GM13976 (cell line): ENCODE results near the gene CASKIN1.

ENCODE experiments used
- DNase-seq: peaks from one replicate; pipeline ENCODE4 v3.0.0; 2012; ENCODE audit warnings: low spot score
- CTCF ChIP-seq: IDR thresholded peaks from 2 replicates; pipeline ENCODE4 v1.5.1; 2012; ENCODE audit warnings: borderline replicate concordance, mild to moderate bottlenecking; ENCODE audit not compliant: insufficient read depth; ENCODE audit errors: extremely low read depth, missing control alignments, control extremely low read depth
- in situ Hi-C: fragments of 300-500 bp; cut with MboI; formaldehyde crosslinking; loops from one replicate; pipeline ENCODE4 v1.12.0; 2022; ENCODE audit warnings: low sequenced_read_pairs, mixed read lengths, inconsistent platforms; ENCODE audit not compliant: unreplicated experiment

Gene CASKIN1

GRCh38 chr16:2187212-2187611 is 9.2 kb downstream of the CASKIN1 start:
- TF ChIP-seq CTCF = no peak
- in situ Hi-C loops = no loop called here
- no peak for DNase-seq

DNA sequence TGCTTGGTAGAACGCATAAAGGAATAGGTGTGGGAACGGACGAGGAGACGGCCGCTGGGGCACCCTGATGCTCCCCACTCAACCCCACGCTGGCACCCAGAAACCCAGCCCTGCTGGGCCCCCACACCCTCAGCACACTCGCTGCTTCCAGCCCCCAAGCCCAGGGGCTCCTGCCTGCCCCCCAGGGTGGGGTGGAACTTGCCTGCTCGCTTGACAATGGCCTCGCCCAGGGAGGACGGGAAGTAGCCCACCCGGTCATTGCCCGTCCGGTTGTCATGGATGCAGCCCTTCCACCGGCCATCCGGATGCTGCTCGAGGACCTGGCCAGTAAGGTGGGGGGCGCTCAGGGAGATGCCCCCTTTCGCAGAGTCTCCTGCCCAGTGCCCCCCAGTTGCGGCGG is 9.9 kb downstream of the CASKIN1 start:
- no peak for TF ChIP-seq CTCF
- in situ Hi-C loops = no loop called here
- DNase-seq = no peak

DNA sequence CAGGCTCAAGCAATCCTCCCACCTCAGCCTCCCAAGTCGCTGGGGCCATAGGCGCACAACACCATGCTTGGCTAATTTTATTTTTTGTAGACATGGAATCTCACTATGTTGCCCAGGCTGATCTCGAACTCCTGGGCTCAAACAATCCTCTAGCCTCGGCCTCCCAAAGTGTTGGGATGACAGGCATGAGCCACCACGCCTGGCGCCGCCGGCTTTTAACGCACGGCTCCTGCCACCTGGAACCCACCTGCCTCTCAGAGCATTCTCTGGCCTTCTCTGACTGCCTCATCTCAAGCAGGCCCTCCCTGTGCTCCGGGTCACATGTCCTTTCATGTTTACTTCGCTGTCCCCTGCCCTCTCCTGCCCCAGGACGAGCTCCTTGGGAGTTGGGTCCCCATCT is 10.3 kb downstream of the CASKIN1 start:
- no peak for DNase-seq
- in situ Hi-C loops = no loop called here
- TF ChIP-seq CTCF = no peak

DNA sequence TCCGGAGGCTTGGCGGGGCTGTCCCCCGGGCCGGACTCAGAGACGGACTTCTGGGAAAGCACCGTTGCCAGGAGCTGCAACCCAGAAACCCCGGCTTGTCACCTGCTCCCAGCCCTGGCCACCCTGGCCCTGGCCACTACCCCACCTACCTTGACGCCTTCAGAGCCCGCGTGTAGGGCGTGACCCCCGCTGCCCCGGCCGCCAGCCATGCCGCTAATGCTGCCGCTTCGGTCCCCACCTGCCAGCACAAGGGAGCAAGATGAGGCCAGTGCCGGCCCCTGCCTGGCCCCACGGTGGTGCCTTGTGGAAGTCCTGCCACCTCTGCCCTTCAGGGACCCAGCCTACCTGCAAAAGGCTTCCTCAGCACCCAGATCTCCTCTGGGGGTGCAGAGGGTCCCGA is 11.4 kb downstream of the CASKIN1 start:
- no peak for DNase-seq
- in situ Hi-C loops = no loop called here
- no peak for TF ChIP-seq CTCF

DNA sequence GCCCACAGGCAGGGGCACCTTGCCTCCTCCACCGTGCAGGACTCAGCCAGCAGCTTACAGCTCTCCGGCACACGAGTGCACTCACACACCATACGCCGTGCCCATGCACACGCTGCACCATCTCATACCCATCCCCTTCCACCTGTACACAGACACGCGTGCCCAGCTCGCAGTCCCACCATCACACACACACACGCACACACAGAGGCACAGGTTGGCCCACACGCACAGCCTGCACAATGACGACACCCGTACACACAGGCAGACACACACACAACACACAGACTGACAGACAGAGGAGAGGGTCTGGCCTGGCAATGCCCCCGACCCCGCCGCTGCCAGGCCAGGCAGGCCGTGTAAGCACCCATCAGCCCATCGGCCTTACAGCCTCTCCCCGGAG is 12.1 kb downstream of the CASKIN1 start:
- no peak for DNase-seq
- TF ChIP-seq CTCF = no peak
- in situ Hi-C loops = no loop called here

DNA sequence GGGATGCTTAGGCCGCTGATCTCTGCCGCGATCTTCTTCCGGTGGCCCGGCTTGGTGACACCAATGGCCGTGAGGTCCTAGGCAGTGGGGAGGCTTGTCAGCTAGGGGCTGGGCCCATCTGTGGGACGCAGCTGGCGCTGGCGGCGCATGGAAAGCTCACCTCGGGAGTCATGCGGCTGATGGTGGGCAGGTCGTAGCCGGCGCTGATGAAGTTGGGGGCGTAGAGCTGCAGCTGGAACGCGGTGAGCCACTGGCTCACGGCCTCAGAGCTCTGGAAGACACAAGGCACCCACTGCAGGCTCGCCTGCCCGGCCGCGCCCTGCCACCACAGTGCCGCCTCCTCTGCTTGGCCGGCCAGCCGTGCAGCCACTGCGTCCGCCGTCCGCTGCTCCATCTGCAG is 12.7 kb downstream of the CASKIN1 start:
- no peak for DNase-seq
- in situ Hi-C loops = no loop called here
- TF ChIP-seq CTCF = no peak

- in situ Hi-C loops = no loop called here
- DNase-seq = no peak
- TF ChIP-seq CTCF = no peak
These were observed 14.5 kb downstream of the CASKIN1 start for GRCh38 chr16:2181952-2182351.
